Transverse colon (tissue), 4 donors: ENCODE results near the gene LCP2. TPM values are rescaled to one million over a fixed set of nuclear protein-coding genes. Genes with fewer than 3 reads are reported as not detected.

Source experiments
- DNase-seq: peaks from one replicate; pipeline ENCODE4 v3.0.0-alpha.2; 2019
- H3K27ac ChIP-seq, 4 donors: fragments of 200-600 bp; sonication (generic); 2 replicates each; pipeline ENCODE4 v1.5.1; 2016 to 2018; ENCODE audit warnings: inconsistent platforms in 4 of 4
- H3K27me3 ChIP-seq: fragments of 200-600 bp; sonication (generic); 2 replicates; pipeline ENCODE4 v1.5.1; 2017; ENCODE audit warnings: inconsistent platforms
- H3K36me3 ChIP-seq, 4 donors: fragments of 200-600 bp; sonication (generic); 2 replicates each; pipeline ENCODE4 v1.5.1; 2017 to 2019; ENCODE audit warnings: inconsistent platforms in 4 of 4
- H3K4me1 ChIP-seq, 4 donors: fragments of 200-600 bp; sonication (generic); 2 replicates each; pipeline ENCODE4 v1.5.1; 2017 to 2020; ENCODE audit warnings: inconsistent platforms in 4 of 4
- H3K4me3 ChIP-seq, 4 donors: fragments of 200-600 bp; sonication (generic); 1 replicate in 1 of 4; 2 replicates in 3 of 4; pipeline versions ENCODE4 v1.5.1 to v1.6.1; 2017 to 2019; ENCODE audit warnings: inconsistent platforms in 4 of 4
- H3K9me3 ChIP-seq, 2 donors: fragments of 200-600 bp; sonication (generic); 2 replicates each; pipeline ENCODE4 v1.5.1; 2017 to 2019; ENCODE audit warnings: inconsistent platforms in 2 of 2
- EP300 ChIP-seq: sonication (generic); formaldehyde crosslinking; IDR thresholded peaks from one replicate; pipeline ENCODE4 v1.6.1; 2017; ENCODE audit warnings: antibody characterized with exemption, low read depth
- POLR2A ChIP-seq: fragments of 450-650 bp; IDR thresholded peaks from one replicate; pipeline ENCODE4 v1.6.1; 2016; ENCODE audit warnings: antibody characterized with exemption, mild to moderate bottlenecking, moderate library complexity
- POLR2AphosphoS5 ChIP-seq, 3 donors: sonication (generic); formaldehyde crosslinking; IDR thresholded peaks; one replicate each; pipeline ENCODE4 v1.6.1; 2016; ENCODE audit warnings: antibody characterized with exemption in 3 of 3
- WGBS, 2 donors: methylation state at CpG; one replicate each; pipeline ENCODE4 v1.1.5; 2018; ENCODE audit warnings: low coverage in 1 of 2; 5-methylcytosine and 5-hydroxymethylcytosine counted together
- in situ Hi-C, 4 donors: fragments of 200-750 bp; cut with MboI; loops; one replicate each; pipeline versions ENCODE4 v1.15.0 to v1.15.1; 2017; ENCODE audit warnings: low sequenced_read_pairs in 3 of 4, low pct_ligation_motif_present in 1 of 4, low pct_unique_long_range_greater_than_20kb in 1 of 4
- intact Hi-C: fragments of 100-400 bp; cut with DNase I; formaldehyde crosslinking; loops from one replicate; pipeline ENCODE4 v1.15.1; 2023; ENCODE audit warnings: low total_unique reads
- total RNA-seq, 4 donors: library from RNA; depleted of rRNA; stranded (reverse); fragments of >200 nt; gene quantifications; one replicate each; pipeline ENCODE4 v1.1.0, GENCODE V29; 2016
- TF ChIP-seq, protein P1 (sequence below), 5 experiments: fragments of 200-600 bp in 3 of 5; fragments of 450-650 bp in 2 of 5; sonication (generic) in 3 of 5; IDR thresholded peaks; 1 replicate in 2 of 5; 2 replicates in 3 of 5; pipeline ENCODE4 v1.5.1; 2016 to 2017; ENCODE audit warnings: antibody characterized with exemption in 5 of 5, inconsistent platforms in 3 of 5, mild to moderate bottlenecking in 2 of 5, moderate library complexity in 1 of 5

LCP2 gene
- total RNA-seq, 4 donors from 2014 or later, result 2.6 to 33.0 (median 23.3) TPM

DNA sequence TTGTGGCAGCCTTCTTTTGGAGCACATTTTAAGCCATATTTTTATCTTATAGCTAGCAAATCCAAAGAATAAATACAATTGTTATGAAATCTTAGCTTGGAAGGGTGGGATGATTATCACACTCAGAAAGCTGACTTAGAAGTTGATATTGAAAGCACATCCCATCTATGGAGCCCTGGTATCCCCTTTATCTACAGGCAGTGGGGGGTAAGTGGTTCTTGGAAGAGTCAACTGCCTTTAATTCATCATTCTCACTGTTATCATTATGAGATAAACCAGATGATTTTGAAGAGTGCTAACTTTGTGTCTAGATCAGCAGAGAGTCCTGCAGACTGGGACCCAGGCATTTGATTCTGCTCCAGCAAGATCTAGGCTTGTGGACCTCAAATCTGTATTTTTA lies 3.0 kb downstream of the LCP2 start:
- TF ChIP-seq POLR2A (no peak), POLR2AphosphoS5 (IDR thresholded peaks at IDR 0.05) (no peak), EP300 (no peak)
- TF ChIP-seq, protein P1, sequence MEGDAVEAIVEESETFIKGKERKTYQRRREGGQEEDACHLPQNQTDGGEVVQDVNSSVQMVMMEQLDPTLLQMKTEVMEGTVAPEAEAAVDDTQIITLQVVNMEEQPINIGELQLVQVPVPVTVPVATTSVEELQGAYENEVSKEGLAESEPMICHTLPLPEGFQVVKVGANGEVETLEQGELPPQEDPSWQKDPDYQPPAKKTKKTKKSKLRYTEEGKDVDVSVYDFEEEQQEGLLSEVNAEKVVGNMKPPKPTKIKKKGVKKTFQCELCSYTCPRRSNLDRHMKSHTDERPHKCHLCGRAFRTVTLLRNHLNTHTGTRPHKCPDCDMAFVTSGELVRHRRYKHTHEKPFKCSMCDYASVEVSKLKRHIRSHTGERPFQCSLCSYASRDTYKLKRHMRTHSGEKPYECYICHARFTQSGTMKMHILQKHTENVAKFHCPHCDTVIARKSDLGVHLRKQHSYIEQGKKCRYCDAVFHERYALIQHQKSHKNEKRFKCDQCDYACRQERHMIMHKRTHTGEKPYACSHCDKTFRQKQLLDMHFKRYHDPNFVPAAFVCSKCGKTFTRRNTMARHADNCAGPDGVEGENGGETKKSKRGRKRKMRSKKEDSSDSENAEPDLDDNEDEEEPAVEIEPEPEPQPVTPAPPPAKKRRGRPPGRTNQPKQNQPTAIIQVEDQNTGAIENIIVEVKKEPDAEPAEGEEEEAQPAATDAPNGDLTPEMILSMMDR (IDR thresholded peaks at IDR 0.05), result no peak
- Histone ChIP-seq H3K36me3 (no peaks in the 10 kb centered on the region), H3K27me3 (no peaks in the 10 kb centered on the region), H3K27ac (no peak overlapping the region), H3K4me1 (peaks cover 0 to 6% (median 0%) of the 10 kb centered on the region in 4 donors), H3K9me3 (no peaks in the 10 kb centered on the region), H3K4me3 (peak overlapping the region in 1 of 4 donors; percentile 50)
- DNase-seq, result no peak
- in situ Hi-C loops (no loop called here), intact Hi-C loops (no loop called here)

DNA sequence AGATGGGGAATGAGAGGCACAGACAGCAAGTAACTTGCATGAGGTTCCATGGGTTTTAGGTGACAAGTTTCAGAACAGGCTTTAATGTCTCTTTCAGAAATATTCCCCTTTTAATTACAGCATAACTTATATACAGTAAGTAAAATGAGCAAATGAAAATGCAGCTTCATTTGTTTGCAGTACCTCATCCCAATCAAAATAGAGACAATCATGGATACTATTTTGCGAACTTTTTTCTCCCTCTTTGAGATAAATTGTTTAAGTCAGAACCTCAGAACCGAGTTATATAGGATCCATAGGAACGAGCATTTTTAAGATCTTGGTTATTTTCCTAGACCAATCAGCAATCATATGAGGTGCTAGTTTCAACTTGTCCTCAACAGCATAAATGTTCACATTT lies 3.5 kb downstream of the LCP2 start:
- no peaks in the 10 kb centered on the region for H3K36me3 ChIP-seq
- TF ChIP-seq POLR2A, result no peak
- no peak for TF ChIP-seq POLR2AphosphoS5 (IDR thresholded peaks at IDR 0.05)
- TF ChIP-seq, protein P1 (IDR thresholded peaks at IDR 0.05), result no peak
- no peak for TF ChIP-seq EP300
- in situ Hi-C loops (no loop called here), intact Hi-C loops (no loop called here)
- H3K27me3 ChIP-seq, result no peaks in the 10 kb centered on the region
- no peak for DNase-seq
- peak overlapping the region in 1 of 4 donors; percentile 20 for H3K4me3 ChIP-seq
- WGBS, 2 donors, result 72 to 86% methylated on average over 3 of the region's 3 CpGs
- no peak overlapping the region for H3K27ac ChIP-seq
- no peaks in the 10 kb centered on the region for H3K9me3 ChIP-seq
- peaks cover 0 to 10% (median 0%) of the 10 kb centered on the region in 4 donors for H3K4me1 ChIP-seq

DNA sequence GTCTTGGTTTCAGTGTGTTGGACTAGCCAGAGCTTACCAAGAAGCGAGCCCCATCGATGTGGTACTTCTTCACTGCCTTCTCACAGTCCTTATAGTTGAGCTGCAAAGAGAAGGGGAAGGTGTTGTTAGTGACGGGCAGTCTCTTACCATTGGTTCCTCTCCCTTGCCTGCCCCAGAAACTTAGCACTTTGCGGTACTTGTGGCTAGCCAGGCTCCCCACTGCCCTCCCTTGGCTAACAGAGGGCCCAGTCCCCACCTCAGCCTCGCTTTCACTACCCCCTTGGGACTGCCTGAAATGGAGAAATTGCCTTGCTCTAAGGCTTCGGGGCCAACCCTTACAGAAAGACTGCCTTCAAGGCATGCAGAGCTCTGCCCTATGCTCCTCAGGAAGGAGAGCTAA lies 4.3 kb downstream of the LCP2 start:
- intact Hi-C loops, result no loop called here
- H3K9me3 ChIP-seq, result no peaks in the 10 kb centered on the region
- no peaks in the 10 kb centered on the region for H3K27me3 ChIP-seq
- in situ Hi-C loops, result no loop called here
- peak; percentile 69 for DNase-seq
- TF ChIP-seq, protein P1 (IDR thresholded peaks at IDR 0.05), result no peak
- TF ChIP-seq POLR2A, result no peak
- no peak for TF ChIP-seq EP300
- no peak for TF ChIP-seq POLR2AphosphoS5 (IDR thresholded peaks at IDR 0.05)
- no peaks in the 10 kb centered on the region for H3K36me3 ChIP-seq
- H3K27ac ChIP-seq, result peak overlapping the region in 2 of 4 donors; percentile 8 to 18
- peaks cover 0 to 18% (median 2%) of the 10 kb centered on the region in 4 donors for H3K4me1 ChIP-seq
- whole genome bisulfite sequencing, 2 donors, result 61 to 80% methylated on average over 4 to 6 of the region's 6 CpGs
- H3K4me3 ChIP-seq, result no peak overlapping the region

DNA sequence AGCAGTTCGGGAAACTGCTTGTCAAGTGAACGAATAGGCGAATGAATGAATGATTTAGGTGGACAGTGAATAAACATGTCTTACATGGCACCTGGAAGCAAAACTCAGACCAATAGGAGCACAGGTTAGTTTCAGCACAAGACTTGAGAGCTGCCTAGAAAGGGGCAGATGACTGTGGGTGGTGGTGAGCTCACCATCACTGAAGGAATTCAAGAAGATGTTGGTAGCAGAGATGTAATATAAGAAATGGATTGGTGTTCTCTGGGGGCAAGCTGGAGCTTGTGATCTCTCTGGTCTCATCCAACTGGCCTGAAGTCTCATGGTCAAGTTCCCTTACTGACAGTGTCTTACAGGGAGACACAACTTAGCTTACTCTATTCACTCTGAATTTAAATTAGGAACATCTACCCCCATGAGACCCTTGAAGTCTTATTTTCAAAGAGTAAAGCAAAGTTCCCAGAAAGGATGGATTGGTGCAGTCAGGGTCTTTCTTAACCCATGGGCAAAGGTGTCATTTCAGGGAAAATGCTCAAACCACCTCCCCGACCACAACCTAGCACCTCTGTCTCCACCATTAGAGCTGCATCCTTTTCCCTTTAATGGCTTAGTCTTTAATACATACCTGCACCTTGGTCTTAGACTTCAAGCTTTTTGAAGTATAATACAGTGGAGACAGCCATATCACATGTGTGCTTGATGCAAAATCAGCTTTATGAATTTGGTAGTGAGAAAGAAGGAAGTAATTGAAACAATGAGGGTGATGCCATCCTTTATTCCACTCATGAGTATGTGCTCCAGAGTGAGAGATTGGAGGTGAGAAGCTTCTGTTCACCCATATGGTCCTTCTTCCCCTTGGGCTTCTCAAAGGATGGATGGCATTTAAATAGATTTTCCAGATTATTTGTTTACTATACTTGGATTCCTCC lies 5.1 kb downstream of the LCP2 start:
- intact Hi-C loops (no loop called here), in situ Hi-C loops (no loop called here)
- H3K4me1 ChIP-seq, result peaks cover 0 to 23% (median 2%) of the 10 kb centered on the region in 4 donors
- WGBS, 2 donors, result 88% methylated on average over 4 of the region's 4 CpGs; no CpG with 5 or more reads in 1 of the 2 donors
- no peaks in the 10 kb centered on the region for H3K27me3 ChIP-seq
- no peak for DNase-seq
- H3K9me3 ChIP-seq, result no peaks in the 10 kb centered on the region
- TF ChIP-seq POLR2AphosphoS5 (IDR thresholded peaks at IDR 0.05), result no peak
- TF ChIP-seq EP300, result no peak
- no peak for TF ChIP-seq POLR2A
- TF ChIP-seq, protein P1 (IDR thresholded peaks at IDR 0.05), result no peak
- no peak overlapping the region for H3K4me3 ChIP-seq
- H3K36me3 ChIP-seq, result no peaks in the 10 kb centered on the region
- H3K27ac ChIP-seq, result peak overlapping the region in 2 of 4 donors; percentile 8 to 11
